Hepatocyte (in vitro differentiated cells): ENCODE results near the gene SERPINA4. TPM values are rescaled to one million over a fixed set of nuclear protein-coding genes. Genes with fewer than 3 reads are reported as not detected.

Experiments
- DNase-seq: peaks from one replicate; pipeline ENCODE4 v3.0.0-alpha.2; 2016; ENCODE audit warnings: low spot score
- H2AFZ ChIP-seq: fragments of 200-600 bp; sonication (generic); 2 replicates; pipeline ENCODE4 v1.6.0; 2016; ENCODE audit warnings: antibody characterized with exemption, mild to moderate bottlenecking
- H3K27ac ChIP-seq: fragments of 200-600 bp; sonication (generic); 2 replicates; pipeline ENCODE4 v1.5.1; 2016; ENCODE audit warnings: mild to moderate bottlenecking
- H3K27me3 ChIP-seq: fragments of 200-600 bp; sonication (generic); 2 replicates; pipeline ENCODE4 v1.6.1; 2016
- H3K36me3 ChIP-seq: fragments of 200-600 bp; sonication (generic); replicated peaks from 2 replicates; pipeline ENCODE4 v1.5.1; 2016; ENCODE audit warnings: low read depth; ENCODE audit not compliant: insufficient read depth
- H3K4me1 ChIP-seq: fragments of 200-600 bp; sonication (generic); 2 replicates; pipeline ENCODE4 v1.5.1; 2016; ENCODE audit warnings: mild to moderate bottlenecking, moderate library complexity; ENCODE audit not compliant: insufficient read depth
- H3K4me2 ChIP-seq: fragments of 200-600 bp; sonication (generic); 2 replicates; pipeline ENCODE4 v1.6.0; 2016
- H3K4me3 ChIP-seq: fragments of 200-600 bp; sonication (generic); 2 replicates; pipeline ENCODE4 v1.5.1; 2016; ENCODE audit warnings: mild to moderate bottlenecking
- H3K79me2 ChIP-seq: fragments of 200-600 bp; sonication (generic); 2 replicates; pipeline ENCODE4 v1.6.0; 2017; ENCODE audit warnings: mild to moderate bottlenecking
- H3K9me2 ChIP-seq: fragments of 200-600 bp; sonication (generic); replicated peaks from 2 replicates; pipeline ENCODE4 v1.6.0; 2017; ENCODE audit warnings: mild to moderate bottlenecking; ENCODE audit not compliant: insufficient read depth
- H3K9me3 ChIP-seq: fragments of 200-600 bp; sonication (generic); 2 replicates; pipeline ENCODE4 v1.5.1; 2016; ENCODE audit warnings: low read depth, mild to moderate bottlenecking
- H4K20me1 ChIP-seq: fragments of 200-600 bp; sonication (generic); 2 replicates; pipeline ENCODE4 v1.6.0; 2016; ENCODE audit warnings: mild to moderate bottlenecking; ENCODE audit not compliant: insufficient read depth, poor library complexity, severe bottlenecking
- EZH2 ChIP-seq: fragments of 200-600 bp; sonication (generic); IDR thresholded peaks from 2 replicates; pipeline ENCODE4 v1.6.1; 2016; ENCODE audit warnings: antibody characterized with exemption, mild to moderate bottlenecking, borderline replicate concordance
- EZH2phosphoT487 ChIP-seq: fragments of 200-600 bp; sonication (generic); IDR thresholded peaks from one replicate; pipeline ENCODE4 v1.6.1; 2018; ENCODE audit warnings: antibody characterized with exemption, mild to moderate bottlenecking, low read depth, moderate library complexity; ENCODE audit not compliant: unreplicated experiment, severe bottlenecking
- WGBS: methylation state at CpG from one replicate; pipeline ENCODE4 v1.1.6; 2016; ENCODE audit warnings: low lambda C conversion rate; ENCODE audit errors: missing lambda C conversion rate; 5-methylcytosine and 5-hydroxymethylcytosine counted together
- polyA plus RNA-seq: library from polyadenylated mRNA; unstranded; fragments of >200 nt; fragmentation: Nextera tagmentation; extraction: Ambion mirVana; gene quantifications from 2 replicates; pipeline ENCODE4 v1.2.1, GENCODE V29; 2016
- total RNA-seq: library from RNA; depleted of rRNA; stranded (reverse); fragments of >200 nt; gene quantifications from 2 replicates; pipeline ENCODE4 v1.2.3, GENCODE V29; 2014
- TF ChIP-seq, protein P1 (sequence below): fragments of 200-600 bp; sonication (generic); IDR thresholded peaks from 2 replicates; pipeline ENCODE4 v1.5.1; 2016; ENCODE audit warnings: antibody characterized with exemption, mild to moderate bottlenecking; ENCODE audit not compliant: poor library complexity

Gene SERPINA4
- total and polyA plus RNA-seq, 2 experiments from 2014 or later, result 27.8 to 35.2 TPM

DNA sequence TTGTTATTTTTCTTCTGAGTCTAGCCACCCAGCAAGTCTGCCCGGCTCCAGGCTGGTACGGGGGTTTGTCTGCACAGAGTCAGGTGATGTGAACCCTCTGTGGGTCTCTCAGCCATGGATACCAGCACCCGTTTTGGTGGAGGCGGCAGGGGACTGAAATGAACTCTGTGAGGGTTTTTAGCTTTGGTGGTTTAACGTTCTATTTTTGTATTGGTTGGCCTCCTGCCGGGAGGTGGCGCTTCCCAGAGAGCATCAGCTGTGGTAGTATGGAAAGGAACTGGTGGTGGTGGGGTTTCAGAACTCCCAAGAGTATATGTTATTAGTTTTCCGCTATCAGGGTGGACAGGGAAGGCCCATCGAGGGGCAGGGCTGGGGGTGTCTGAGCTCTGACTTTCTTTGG is 5.3 kb upstream of the SERPINA4 start:
- Histone ChIP-seq H3K27me3 (no peaks in the 10 kb centered on the region), H3K27ac (no peak overlapping the region), H2AFZ (no peak overlapping the region)

DNA sequence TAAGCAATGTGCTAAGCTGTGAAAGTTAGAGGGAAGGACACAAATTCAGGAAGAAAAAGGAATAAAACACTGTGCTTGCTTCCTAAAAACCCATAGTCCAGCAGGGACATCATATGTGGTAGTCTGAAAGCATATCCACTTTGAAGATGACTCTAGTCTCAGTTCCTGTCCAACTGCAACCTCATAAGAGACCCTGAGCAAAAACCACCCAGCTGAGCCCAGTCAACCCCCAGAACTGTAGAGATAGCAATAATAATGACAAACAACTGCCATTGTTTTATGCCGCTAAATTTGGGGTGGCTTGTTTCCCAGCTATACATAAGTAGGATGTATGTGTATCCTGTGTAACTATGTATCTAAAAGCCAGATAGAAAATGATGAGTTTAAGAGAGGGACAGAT is 3.9 kb upstream of the SERPINA4 start:
- DNase-seq, result no peak
- H4K20me1 ChIP-seq, result no peaks in the 10 kb centered on the region

More for the DNA sequence above, 5.3 kb upstream of the SERPINA4 start:
- Histone ChIP-seq H3K4me3 (no peak overlapping the region), H4K20me1 (no peaks in the 10 kb centered on the region), H3K79me2 (no peaks in the 10 kb centered on the region), H3K36me3 (no peaks in the 10 kb centered on the region), H3K4me2 (no peak overlapping the region), H3K4me1 (peaks cover 6% of the 10 kb centered on the region), H3K9me3 (peaks cover 5% of the 10 kb centered on the region), H3K9me2 (no peaks in the 10 kb centered on the region)
- no peak for DNase-seq
- WGBS, result 90% methylated on average over 9 of the region's 9 CpGs
- TF ChIP-seq, protein P1, sequence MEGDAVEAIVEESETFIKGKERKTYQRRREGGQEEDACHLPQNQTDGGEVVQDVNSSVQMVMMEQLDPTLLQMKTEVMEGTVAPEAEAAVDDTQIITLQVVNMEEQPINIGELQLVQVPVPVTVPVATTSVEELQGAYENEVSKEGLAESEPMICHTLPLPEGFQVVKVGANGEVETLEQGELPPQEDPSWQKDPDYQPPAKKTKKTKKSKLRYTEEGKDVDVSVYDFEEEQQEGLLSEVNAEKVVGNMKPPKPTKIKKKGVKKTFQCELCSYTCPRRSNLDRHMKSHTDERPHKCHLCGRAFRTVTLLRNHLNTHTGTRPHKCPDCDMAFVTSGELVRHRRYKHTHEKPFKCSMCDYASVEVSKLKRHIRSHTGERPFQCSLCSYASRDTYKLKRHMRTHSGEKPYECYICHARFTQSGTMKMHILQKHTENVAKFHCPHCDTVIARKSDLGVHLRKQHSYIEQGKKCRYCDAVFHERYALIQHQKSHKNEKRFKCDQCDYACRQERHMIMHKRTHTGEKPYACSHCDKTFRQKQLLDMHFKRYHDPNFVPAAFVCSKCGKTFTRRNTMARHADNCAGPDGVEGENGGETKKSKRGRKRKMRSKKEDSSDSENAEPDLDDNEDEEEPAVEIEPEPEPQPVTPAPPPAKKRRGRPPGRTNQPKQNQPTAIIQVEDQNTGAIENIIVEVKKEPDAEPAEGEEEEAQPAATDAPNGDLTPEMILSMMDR, result no peak
- TF ChIP-seq EZH2phosphoT487 (no peak), EZH2 (no peak)

DNA sequence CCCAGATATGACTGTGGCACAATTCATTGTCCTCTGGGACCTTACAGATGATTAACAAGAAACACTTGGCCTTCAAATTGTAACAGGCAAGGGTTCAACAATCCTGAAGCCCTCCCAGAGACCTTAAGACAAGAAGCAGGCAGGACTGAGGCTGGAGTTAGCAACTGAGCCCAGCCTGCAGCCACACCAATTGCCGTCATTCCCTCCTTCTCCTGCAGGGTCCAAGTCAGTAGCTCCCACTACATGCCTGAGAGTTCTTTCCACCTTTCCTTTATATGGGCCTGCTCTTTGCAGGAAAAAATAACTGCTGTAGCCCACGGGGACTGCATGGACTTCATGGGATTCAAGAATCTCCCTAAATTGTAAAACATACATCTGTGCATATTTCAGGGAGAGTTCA is 2.4 kb upstream of the SERPINA4 start:
- H3K27me3 ChIP-seq, result no peaks in the 10 kb centered on the region
- H4K20me1 ChIP-seq, result no peaks in the 10 kb centered on the region
- H3K36me3 ChIP-seq, result no peaks in the 10 kb centered on the region
- H3K4me2 ChIP-seq, result no peak overlapping the region
- no peaks in the 10 kb centered on the region for H3K9me2 ChIP-seq
- TF ChIP-seq, protein P1, result no peak
- TF ChIP-seq EZH2phosphoT487 (no peak), EZH2 (no peak)
- no peak overlapping the region for H3K27ac ChIP-seq
- H2AFZ ChIP-seq, result no peak overlapping the region
- no peak for DNase-seq
- WGBS, result 84% methylated on average over 2 of the region's 2 CpGs
- peaks cover 8% of the 10 kb centered on the region for H3K4me1 ChIP-seq
- H3K4me3 ChIP-seq, result no peak overlapping the region
- no peaks in the 10 kb centered on the region for H3K79me2 ChIP-seq
- peaks cover 5% of the 10 kb centered on the region for H3K9me3 ChIP-seq

More for the DNA sequence above, 3.9 kb upstream of the SERPINA4 start:
- peaks cover 5% of the 10 kb centered on the region for H3K9me3 ChIP-seq
- no peaks in the 10 kb centered on the region for H3K9me2 ChIP-seq
- H3K4me3 ChIP-seq, result no peak overlapping the region
- 96% methylated on average over 1 of the region's 1 CpG for WGBS
- no peaks in the 10 kb centered on the region for H3K36me3 ChIP-seq
- H3K4me1 ChIP-seq, result peaks cover 8% of the 10 kb centered on the region
- no peaks in the 10 kb centered on the region for H3K79me2 ChIP-seq
- no peak overlapping the region for H3K27ac ChIP-seq
- H2AFZ ChIP-seq, result no peak overlapping the region
- TF ChIP-seq, protein P1, result no peak
- no peak for TF ChIP-seq EZH2
- H3K4me2 ChIP-seq, result no peak overlapping the region
- no peaks in the 10 kb centered on the region for H3K27me3 ChIP-seq
